ENCODE measurements around the gene NUP153. TPM values are rescaled to one million over a fixed set of nuclear protein-coding genes. Genes with fewer than 3 reads are reported as not detected.

Gene NUP153
- total RNA-seq, 1 experiment from 2014 or later, result 36.3 TPM

DNA sequence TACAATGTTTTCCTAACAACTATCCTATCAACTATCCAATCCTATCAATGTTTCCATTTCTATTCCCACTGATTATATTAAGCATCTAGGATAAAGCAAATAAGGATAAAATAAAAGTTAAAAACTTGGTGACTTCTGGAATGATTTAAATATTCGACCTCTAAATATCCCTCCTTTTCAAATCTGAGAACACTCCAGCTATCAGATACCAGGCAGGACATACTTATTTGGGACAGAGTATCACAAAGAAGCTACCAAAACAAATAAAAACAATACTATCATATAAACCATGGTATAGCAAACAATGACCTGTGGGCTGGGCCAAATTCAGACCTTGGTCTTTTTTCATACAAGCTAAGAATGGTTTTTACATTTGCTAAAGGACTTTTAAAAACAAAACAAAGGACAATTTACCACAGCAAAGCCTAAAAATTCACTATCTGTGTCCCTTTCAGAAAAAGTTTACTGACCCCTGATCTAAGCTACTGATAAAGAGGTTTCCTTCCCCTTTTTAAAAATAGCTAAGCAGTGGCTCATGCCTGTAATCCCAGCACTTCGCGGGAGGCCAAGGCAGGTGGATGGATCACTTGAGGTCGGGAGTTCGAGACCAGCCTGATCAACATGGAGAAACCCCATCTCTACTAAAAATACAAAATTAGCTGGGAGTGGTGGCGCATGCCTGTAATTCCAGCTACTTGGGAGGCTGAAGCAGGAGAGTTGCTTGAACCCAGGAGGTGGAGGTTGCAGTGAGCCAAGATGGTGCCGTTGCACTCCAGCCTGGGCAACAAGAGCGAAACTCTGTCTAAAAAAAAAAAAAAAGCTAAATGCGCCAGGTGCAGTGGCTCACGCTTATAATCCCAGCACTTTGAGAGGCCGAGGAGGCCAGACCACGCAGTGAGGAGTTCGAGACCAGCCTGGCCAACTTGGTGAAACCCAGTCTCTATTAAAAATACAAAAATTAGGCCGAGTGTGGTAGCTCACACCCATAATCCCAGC, 6.0 kb downstream of the NUP153 start:
- no TSS peak for BruUV-seq (replicated peaks)
- CTCF ChIA-PET, result interaction anchor here (0.6 to 0.8 kb wide), 2 partner anchors 9 to 81 kb away, joined by 3 to 4 read pairs; no protein-coding TSS in a partner anchor
- Mint-ChIP-seq H3K27ac (ENCODE audit: unreplicated experiment) (no peak overlapping the region), H3K4me1 (ENCODE audit: low read depth, unreplicated experiment) (no peaks in the 10 kb centered on the region), H3K36me3 (ENCODE audit: insufficient read depth, unreplicated experiment) (peaks cover 5% of the 10 kb centered on the region), H3K27me3 (ENCODE audit: unreplicated experiment) (no peaks in the 10 kb centered on the region), H3K9me3 (ENCODE audit: low read depth, unreplicated experiment) (no peaks in the 10 kb centered on the region), H3K4me3 (ENCODE audit: low read depth, unreplicated experiment) (no peak overlapping the region)
- TF ChIP-seq, protein P1, sequence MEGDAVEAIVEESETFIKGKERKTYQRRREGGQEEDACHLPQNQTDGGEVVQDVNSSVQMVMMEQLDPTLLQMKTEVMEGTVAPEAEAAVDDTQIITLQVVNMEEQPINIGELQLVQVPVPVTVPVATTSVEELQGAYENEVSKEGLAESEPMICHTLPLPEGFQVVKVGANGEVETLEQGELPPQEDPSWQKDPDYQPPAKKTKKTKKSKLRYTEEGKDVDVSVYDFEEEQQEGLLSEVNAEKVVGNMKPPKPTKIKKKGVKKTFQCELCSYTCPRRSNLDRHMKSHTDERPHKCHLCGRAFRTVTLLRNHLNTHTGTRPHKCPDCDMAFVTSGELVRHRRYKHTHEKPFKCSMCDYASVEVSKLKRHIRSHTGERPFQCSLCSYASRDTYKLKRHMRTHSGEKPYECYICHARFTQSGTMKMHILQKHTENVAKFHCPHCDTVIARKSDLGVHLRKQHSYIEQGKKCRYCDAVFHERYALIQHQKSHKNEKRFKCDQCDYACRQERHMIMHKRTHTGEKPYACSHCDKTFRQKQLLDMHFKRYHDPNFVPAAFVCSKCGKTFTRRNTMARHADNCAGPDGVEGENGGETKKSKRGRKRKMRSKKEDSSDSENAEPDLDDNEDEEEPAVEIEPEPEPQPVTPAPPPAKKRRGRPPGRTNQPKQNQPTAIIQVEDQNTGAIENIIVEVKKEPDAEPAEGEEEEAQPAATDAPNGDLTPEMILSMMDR (IDR thresholded peaks at IDR 0.05; ENCODE audit: unreplicated experiment), result no peak
- no peak for DNase-seq
- intact Hi-C loops (cut with micrococcal nuclease; ENCODE audit: unreplicated experiment), result no loop called here

DNA sequence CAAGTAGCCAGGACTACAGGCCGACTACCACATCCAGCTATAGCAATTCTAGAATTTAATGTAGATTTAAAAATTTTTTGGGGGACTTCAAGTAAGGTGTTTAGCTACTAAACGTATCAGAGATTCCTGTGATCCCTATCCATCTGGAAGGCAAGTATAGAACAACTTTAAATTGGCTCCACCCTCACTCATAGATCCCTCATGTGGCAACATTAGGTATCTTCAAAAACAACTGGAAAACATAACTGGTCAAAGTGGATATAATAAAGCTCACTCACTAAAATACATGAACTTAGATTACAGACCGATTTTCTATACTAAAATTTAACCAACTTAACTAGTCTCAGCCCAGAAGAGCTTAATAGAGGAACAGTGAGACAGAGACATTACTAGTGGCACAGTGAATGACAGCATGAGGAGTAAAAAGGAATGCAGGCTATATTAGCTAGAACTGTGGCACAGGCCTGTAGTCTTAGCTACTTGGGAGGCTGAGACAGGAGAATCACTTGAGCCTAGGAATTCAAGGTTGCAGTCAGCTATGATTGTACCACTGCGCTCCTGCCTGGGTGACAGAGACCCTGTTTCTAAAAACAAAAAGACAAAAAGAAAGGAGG, 14.7 kb downstream of the NUP153 start:
- BruUV-seq (replicated peaks), result no TSS peak
- intact Hi-C loops (cut with micrococcal nuclease; ENCODE audit: unreplicated experiment), result no loop called here

DNA sequence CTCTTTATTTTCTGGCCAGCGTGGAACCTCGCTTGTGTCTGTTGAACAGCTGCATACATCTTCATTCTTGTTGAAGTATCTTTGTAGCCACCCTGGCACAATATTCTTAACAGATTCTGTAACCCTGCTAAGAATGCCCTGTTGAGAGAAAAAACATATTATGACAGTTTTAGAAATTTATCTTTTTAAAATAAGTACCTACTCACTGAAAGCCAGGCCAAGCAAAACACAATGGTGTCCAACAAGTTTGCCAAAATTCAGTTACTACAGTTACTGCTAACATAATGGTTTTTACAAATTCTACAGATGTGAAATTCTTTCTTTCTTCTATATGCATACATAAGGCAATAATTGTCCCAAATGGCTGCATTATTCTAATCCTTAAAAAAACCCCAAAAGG, 18.2 kb downstream of the NUP153 start:
- Mint-ChIP-seq H3K27me3 (ENCODE audit: unreplicated experiment) (no peaks in the 10 kb centered on the region), H3K27ac (ENCODE audit: unreplicated experiment) (no peak overlapping the region), H3K36me3 (ENCODE audit: insufficient read depth, unreplicated experiment) (peaks cover 15% of the 10 kb centered on the region), H3K4me3 (ENCODE audit: low read depth, unreplicated experiment) (no peak overlapping the region), H3K9me3 (ENCODE audit: low read depth, unreplicated experiment) (no peaks in the 10 kb centered on the region), H3K4me1 (ENCODE audit: low read depth, unreplicated experiment) (peaks cover 7% of the 10 kb centered on the region)
- no peak for DNase-seq
- intact Hi-C loops (cut with micrococcal nuclease; ENCODE audit: unreplicated experiment), result no loop called here
- CTCF ChIA-PET, result no interaction called here
- BruUV-seq (replicated peaks), result no TSS peak
- TF ChIP-seq, protein P1 (IDR thresholded peaks at IDR 0.05; ENCODE audit: unreplicated experiment), result no peak

More for the DNA sequence above, 14.7 kb downstream of the NUP153 start:
- peaks cover 7% of the 10 kb centered on the region for H3K4me1 Mint-ChIP-seq (ENCODE audit: low read depth, unreplicated experiment)
- H3K4me3 Mint-ChIP-seq (ENCODE audit: low read depth, unreplicated experiment), result no peak overlapping the region
- no peak overlapping the region for H3K27ac Mint-ChIP-seq (ENCODE audit: unreplicated experiment)
- H3K27me3 Mint-ChIP-seq (ENCODE audit: unreplicated experiment), result no peaks in the 10 kb centered on the region
- H3K9me3 Mint-ChIP-seq (ENCODE audit: low read depth, unreplicated experiment), result no peaks in the 10 kb centered on the region
- TF ChIP-seq, protein P1 (IDR thresholded peaks at IDR 0.05; ENCODE audit: unreplicated experiment), result no peak
- CTCF ChIA-PET, result interaction anchor here (0.6 to 1.4 kb wide), 2 partner anchors 9 to 1267 kb away, joined by 4 to 5 read pairs; no protein-coding TSS in a partner anchor
- no peak for DNase-seq
- H3K36me3 Mint-ChIP-seq (ENCODE audit: insufficient read depth, unreplicated experiment), result peaks cover 13% of the 10 kb centered on the region

DNA sequence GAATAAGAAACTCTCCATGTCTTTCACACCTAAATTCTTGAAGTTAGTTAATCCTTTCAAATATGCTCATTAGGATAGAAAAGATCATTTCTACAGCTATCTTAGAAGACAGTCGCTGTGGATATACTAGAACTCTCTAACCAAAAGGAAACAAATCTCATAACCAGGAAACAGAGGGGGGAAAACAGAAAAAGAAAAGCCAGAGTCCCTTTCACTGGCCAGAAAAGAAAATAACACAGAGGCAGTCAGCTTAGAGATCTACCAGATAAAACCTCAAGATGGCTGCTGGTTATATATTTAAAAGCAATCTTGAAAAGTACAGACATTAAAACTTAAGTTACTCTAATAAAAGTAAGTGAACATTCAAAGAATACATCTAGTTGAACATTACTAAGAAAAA, 19.6 kb downstream of the NUP153 start:
- TF ChIP-seq, protein P1 (IDR thresholded peaks at IDR 0.05; ENCODE audit: unreplicated experiment), result no peak
- DNase-seq, result no peak
- intact Hi-C loops (cut with micrococcal nuclease; ENCODE audit: unreplicated experiment), result no loop called here
- H3K27ac Mint-ChIP-seq (ENCODE audit: unreplicated experiment), result no peak overlapping the region
- no peaks in the 10 kb centered on the region for H3K9me3 Mint-ChIP-seq (ENCODE audit: low read depth, unreplicated experiment)
- BruUV-seq (replicated peaks), result TSS peak; percentile 19
- H3K4me1 Mint-ChIP-seq (ENCODE audit: low read depth, unreplicated experiment), result peaks cover 3% of the 10 kb centered on the region
- no peaks in the 10 kb centered on the region for H3K27me3 Mint-ChIP-seq (ENCODE audit: unreplicated experiment)
- CTCF ChIA-PET, result no interaction called here
- peaks cover 15% of the 10 kb centered on the region for H3K36me3 Mint-ChIP-seq (ENCODE audit: insufficient read depth, unreplicated experiment)
- no peak overlapping the region for H3K4me3 Mint-ChIP-seq (ENCODE audit: low read depth, unreplicated experiment)

Measured in Calu3 (cell line).